GM12875 (cell line): ENCODE results near the gene DRD2.

Experiments used
- H3K4me3 ChIP-seq: one replicate; pipeline ENCODE4 v1.5.1; 2011; ENCODE audit warnings: low read depth, low read length, control low read depth
- CTCF ChIP-seq: IDR thresholded peaks from 2 replicates; pipeline ENCODE4 v1.5.1; 2011; ENCODE audit warnings: low read depth, mild to moderate bottlenecking, control low read depth, inconsistent platforms, low read length, moderate library complexity, borderline replicate concordance; ENCODE audit not compliant: insufficient read depth

DRD2 gene

GRCh38 chr11:113446938-113447337 lies 28.3 kb downstream of the DRD2 start:
- no peak for TF ChIP-seq CTCF
- no peak overlapping the region for H3K4me3 ChIP-seq

GRCh38 chr11:113446112-113446511 lies 29.1 kb downstream of the DRD2 start:
- no peak overlapping the region for H3K4me3 ChIP-seq
- TF ChIP-seq CTCF, result no peak

GRCh38 chr11:113444502-113445123 lies 30.6 kb downstream of the DRD2 start:
- no peak overlapping the region for H3K4me3 ChIP-seq
- no peak for TF ChIP-seq CTCF

GRCh38 chr11:113440816-113441215 lies 34.4 kb downstream of the DRD2 start:
- H3K4me3 ChIP-seq, result no peak overlapping the region
- TF ChIP-seq CTCF, result no peak

- no peak overlapping the region for H3K4me3 ChIP-seq
- TF ChIP-seq CTCF, result 0 out of 2 replicates have a peak, but pooled peaks have one; percentile 9
Observed at GRCh38 chr11:113436672-113437252, 38.4 kb downstream of the DRD2 start.

GRCh38 chr11:113435190-113435968 lies 39.8 kb downstream of the DRD2 start:
- H3K4me3 ChIP-seq, result no peak overlapping the region

More at GRCh38 chr11:113435190-113435968, 39.8 kb downstream of the DRD2 start:
- no peak for TF ChIP-seq CTCF
